ENCODE results near the gene BAZ1B.

BAZ1B gene

GRCh38 chr7:73565675-73566340, 43.7 kb upstream of the BAZ1B start:
- H3K4me1 ChIP-seq (ENCODE audit: insufficient read depth, low read length, poor library complexity, severe bottlenecking), result no peaks in the 10 kb centered on the region
- H3K27me3 ChIP-seq (ENCODE audit: insufficient read depth, low read length, poor library complexity, severe bottlenecking), result no peaks in the 10 kb centered on the region
- H3K36me3 ChIP-seq (ENCODE audit: insufficient read depth, low read length), result peaks cover 15% of the 10 kb centered on the region; the same call in 1 of the 2 replicates
- H3K4me2 ChIP-seq (ENCODE audit: low read depth, low read length, poor library complexity, severe bottlenecking), result no peak overlapping the region
- no peak overlapping the region for H2AFZ ChIP-seq (ENCODE audit: low read length)
- no peaks in the 10 kb centered on the region for H3K9me2 ChIP-seq (replicated peaks; ENCODE audit: low read depth, low read length)
- no peak overlapping the region for H3K9ac ChIP-seq (ENCODE audit: low read depth, low read length, poor library complexity, severe bottlenecking)
- H3K9me3 ChIP-seq (ENCODE audit: insufficient read depth, low read depth, low read length), result no peaks in the 10 kb centered on the region
- no peak for TF ChIP-seq CTCF (conservative IDR thresholded peaks at IDR 0.05; ENCODE audit: low read length)
- TF ChIP-seq EZH2phosphoT487 (IDR thresholded peaks at IDR 0.05; ENCODE audit: borderline replicate concordance), result no peak
- no peaks in the 10 kb centered on the region for H3K79me2 ChIP-seq (ENCODE audit: insufficient read depth, low read length)
- H3F3A ChIP-seq (ENCODE audit: low read depth), result no peaks in the 10 kb centered on the region
- no peaks in the 10 kb centered on the region for H4K20me1 ChIP-seq (ENCODE audit: insufficient read depth, low read length, poor library complexity, severe bottlenecking)
- H3K4me3 ChIP-seq (ENCODE audit: low read length, poor library complexity, severe bottlenecking), result no peak overlapping the region

GRCh38 chr7:73560109-73560835, 38.2 kb upstream of the BAZ1B start:
- no peak overlapping the region for H2AFZ ChIP-seq (ENCODE audit: low read length)

More at GRCh38 chr7:73560109-73560835, 38.2 kb upstream of the BAZ1B start:
- Histone ChIP-seq H3K9me3 (ENCODE audit: insufficient read depth, low read depth, low read length) (no peaks in the 10 kb centered on the region), H3K4me3 (ENCODE audit: low read length, poor library complexity, severe bottlenecking) (no peak overlapping the region), H3K27me3 (ENCODE audit: insufficient read depth, low read length, poor library complexity, severe bottlenecking) (no peaks in the 10 kb centered on the region), H3F3A (ENCODE audit: low read depth) (0 out of 2 replicates have a peak, but pooled peaks cover 3% of the 10 kb centered on the region), H3K9me2 (replicated peaks; ENCODE audit: low read depth, low read length) (no peaks in the 10 kb centered on the region), H3K4me2 (ENCODE audit: low read depth, low read length, poor library complexity, severe bottlenecking) (no peak overlapping the region), H3K4me1 (ENCODE audit: insufficient read depth, low read length, poor library complexity, severe bottlenecking) (peaks cover 14% of the 10 kb centered on the region), H4K20me1 (ENCODE audit: insufficient read depth, low read length, poor library complexity, severe bottlenecking) (peaks cover 13% of the 10 kb centered on the region), H3K9ac (ENCODE audit: low read depth, low read length, poor library complexity, severe bottlenecking) (no peak overlapping the region), H3K36me3 (ENCODE audit: insufficient read depth, low read length) (no peaks in the 10 kb centered on the region), H3K79me2 (ENCODE audit: insufficient read depth, low read length) (peaks cover 17% of the 10 kb centered on the region)
- no peak for TF ChIP-seq CTCF (conservative IDR thresholded peaks at IDR 0.05; ENCODE audit: low read length)
- TF ChIP-seq EZH2phosphoT487 (IDR thresholded peaks at IDR 0.05; ENCODE audit: borderline replicate concordance), result no peak
